ENCODE data around the gene EXD3. TPM values are rescaled to one million over a fixed set of nuclear protein-coding genes. Genes with fewer than 3 reads are reported as not detected.

EXD3 gene
- total and polyA plus RNA-seq, 9 of the 15 experiments (the other 6 are each of a cell fraction or from before 2014, with no cell fraction given), result 0.29 to 12.5 (median 3.9) TPM

GRCh38 chr9:137308057-137308619, 114.8 kb downstream of the EXD3 start (continued):
- TF ChIP-seq, protein P1, sequence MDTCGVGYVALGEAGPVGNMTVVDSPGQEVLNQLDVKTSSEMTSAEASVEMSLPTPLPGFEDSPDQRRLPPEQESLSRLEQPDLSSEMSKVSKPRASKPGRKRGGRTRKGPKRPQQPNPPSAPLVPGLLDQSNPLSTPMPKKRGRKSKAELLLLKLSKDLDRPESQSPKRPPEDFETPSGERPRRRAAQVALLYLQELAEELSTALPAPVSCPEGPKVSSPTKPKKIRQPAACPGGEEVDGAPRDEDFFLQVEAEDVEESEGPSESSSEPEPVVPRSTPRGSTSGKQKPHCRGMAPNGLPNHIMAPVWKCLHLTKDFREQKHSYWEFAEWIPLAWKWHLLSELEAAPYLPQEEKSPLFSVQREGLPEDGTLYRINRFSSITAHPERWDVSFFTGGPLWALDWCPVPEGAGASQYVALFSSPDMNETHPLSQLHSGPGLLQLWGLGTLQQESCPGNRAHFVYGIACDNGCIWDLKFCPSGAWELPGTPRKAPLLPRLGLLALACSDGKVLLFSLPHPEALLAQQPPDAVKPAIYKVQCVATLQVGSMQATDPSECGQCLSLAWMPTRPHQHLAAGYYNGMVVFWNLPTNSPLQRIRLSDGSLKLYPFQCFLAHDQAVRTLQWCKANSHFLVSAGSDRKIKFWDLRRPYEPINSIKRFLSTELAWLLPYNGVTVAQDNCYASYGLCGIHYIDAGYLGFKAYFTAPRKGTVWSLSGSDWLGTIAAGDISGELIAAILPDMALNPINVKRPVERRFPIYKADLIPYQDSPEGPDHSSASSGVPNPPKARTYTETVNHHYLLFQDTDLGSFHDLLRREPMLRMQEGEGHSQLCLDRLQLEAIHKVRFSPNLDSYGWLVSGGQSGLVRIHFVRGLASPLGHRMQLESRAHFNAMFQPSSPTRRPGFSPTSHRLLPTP (IDR thresholded peaks at IDR 0.05; ENCODE audit: borderline replicate concordance, extremely low read depth, insufficient read length), result no peak
- TF ChIP-seq ZNF263 (CRISPR knock-in tag; IDR thresholded peaks at IDR 0.05; ENCODE audit: borderline replicate concordance), result peak; percentile 78
- TF ChIP-seq SRSF9 (IDR thresholded peaks at IDR 0.05; ENCODE audit: borderline replicate concordance, low read depth, low read length), result no peak

DNA sequence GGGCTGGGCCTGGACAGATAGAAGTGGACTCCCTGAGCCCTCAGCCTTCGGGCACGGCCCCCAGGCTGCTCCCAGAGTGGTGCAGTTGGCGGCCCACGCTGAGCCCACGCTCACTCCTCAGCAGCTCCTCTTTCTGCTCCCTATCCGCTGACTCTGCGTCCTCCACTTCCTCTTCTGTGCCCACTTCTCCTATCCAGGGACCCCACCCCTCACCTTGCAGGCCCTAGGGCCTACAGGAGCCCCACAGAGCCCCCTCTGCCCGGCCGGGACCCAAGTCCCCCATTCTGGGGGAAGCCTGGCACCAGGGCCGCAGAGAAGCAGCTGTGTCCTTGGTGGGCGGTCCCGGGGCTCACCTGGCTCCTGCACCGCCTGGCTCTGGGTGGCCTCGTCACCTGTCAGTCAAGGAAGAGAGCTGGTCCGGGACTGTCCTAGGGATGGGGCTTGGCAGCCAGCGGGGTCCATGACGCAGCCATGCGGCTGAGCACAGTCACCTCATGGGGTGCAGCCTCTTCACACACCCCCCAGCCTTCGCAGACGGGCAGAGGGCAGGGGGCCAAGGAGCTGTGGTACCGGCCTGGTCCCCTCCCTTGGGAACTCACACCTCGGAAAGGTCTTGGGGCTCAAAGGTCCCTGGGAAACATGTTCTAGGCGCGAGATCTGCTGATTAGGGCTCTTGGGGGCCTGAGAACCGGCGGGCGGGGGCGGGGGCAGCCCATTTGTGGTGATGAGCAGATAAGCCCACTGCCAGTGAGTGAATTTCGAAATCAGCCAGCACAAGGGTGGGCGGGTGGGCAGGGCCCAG, 115.5 kb downstream of the EXD3 start:
- ATAC-seq, result no peak
- Histone ChIP-seq H3K79me2 (ENCODE audit: control insufficient read depth, insufficient read depth, low read length) (no peaks in the 10 kb centered on the region; the same call in 2 of the 3 replicates), H3K9ac (ENCODE audit: insufficient read depth in 1 of 2, low read depth in 2 of 2, low read length in 2 of 2) (peak overlapping the region in 1 of 2 experiments; percentile 78; a peak in 1 of 4 replicates), H3K4me2 (ENCODE audit: insufficient read depth, low read length) (peak overlapping the region; percentile 14; the same call in 1 of the 2 replicates), H3K9me3 (replicated peaks; ENCODE audit: control insufficient read depth, insufficient read depth, low read depth, low read length) (no peaks in the 10 kb centered on the region), H2AFZ (ENCODE audit: low read depth, low read length) (0 out of 2 replicates have a peak overlapping the region, but pooled peaks have one; percentile 48), H3K27ac (ENCODE audit: extremely low read depth, low read depth, low read length) (no peak overlapping the region), H3K4me1 (replicated peaks in 1 of 2; ENCODE audit: control insufficient read depth in 2 of 2, insufficient read depth in 2 of 2, low read length in 2 of 2) (peaks cover 26 to 96% of the 10 kb centered on the region in 2 experiments), H3K36me3 (ENCODE audit: control insufficient read depth, insufficient read depth, low read length) (no peaks in the 10 kb centered on the region), H3K4me3 (no peak overlapping the region), H3K27me3 (ENCODE audit: control insufficient read depth in 2 of 2, insufficient read depth in 2 of 2, low read length in 2 of 2) (no peaks in the 10 kb centered on the region), H3K9me1 (ENCODE audit: control insufficient read depth, insufficient read depth, low read length) (peaks cover 7% of the 10 kb centered on the region), H4K20me1 (replicated peaks; ENCODE audit: control insufficient read depth, insufficient read depth, low read length) (peaks cover 8% of the 10 kb centered on the region; the same call in 1 of the 2 replicates)
- BruUV-seq (replicated peaks), result no TSS peak
- in situ Hi-C loops (cut with MboI), result no loop called here
- DNase-seq (ENCODE audit: extremely low read depth in 1 of 4, low spot score in 3 of 4), result peak in 2 of 4 experiments; percentile 23 to 44
- POLR2A ChIA-PET, result interaction anchor here (0.6 to 0.8 kb wide), 5 partner anchors 10 to 125 kb away, joined by 3 to 5 read pairs (median 4); no protein-coding TSS in a partner anchor
- intact Hi-C loops (cut with micrococcal nuclease), result loop anchor here (10.0 kb wide), 1 partner anchor 117 kb away; the partner anchor contains the start of genes EXD3 and NOXA1
- no peak for FAIRE-seq
- CTCF ChIA-PET (ENCODE audit: low intra/inter-chr PET ratio), result no interaction called here
- 35% methylated on average over 21 of the region's 30 CpGs for WGBS (ENCODE audit: insufficient coverage, low coverage, missing lambda C conversion rate)
- TF ChIP-seq MYC (IDR thresholded peaks at IDR 0.05; ENCODE audit: low read depth, low read length), result peak; percentile 26; the same call in 1 of the 2 replicates
- TF ChIP-seq MYC (CRISPR knock-in tag; IDR thresholded peaks at IDR 0.05; ENCODE audit: borderline replicate concordance, low read depth), result no peak
- TF ChIP-seq RBBP5 (IDR thresholded peaks at IDR 0.05; ENCODE audit: borderline replicate concordance, insufficient read depth, low read length, poor library complexity, severe bottlenecking), result peak; percentile 30
- peak; percentile 14; the same call in 1 of the 2 replicates for TF ChIP-seq POLR2G (IDR thresholded peaks at IDR 0.05; ENCODE audit: low read depth, low read length)
- TF ChIP-seq, protein P2, sequence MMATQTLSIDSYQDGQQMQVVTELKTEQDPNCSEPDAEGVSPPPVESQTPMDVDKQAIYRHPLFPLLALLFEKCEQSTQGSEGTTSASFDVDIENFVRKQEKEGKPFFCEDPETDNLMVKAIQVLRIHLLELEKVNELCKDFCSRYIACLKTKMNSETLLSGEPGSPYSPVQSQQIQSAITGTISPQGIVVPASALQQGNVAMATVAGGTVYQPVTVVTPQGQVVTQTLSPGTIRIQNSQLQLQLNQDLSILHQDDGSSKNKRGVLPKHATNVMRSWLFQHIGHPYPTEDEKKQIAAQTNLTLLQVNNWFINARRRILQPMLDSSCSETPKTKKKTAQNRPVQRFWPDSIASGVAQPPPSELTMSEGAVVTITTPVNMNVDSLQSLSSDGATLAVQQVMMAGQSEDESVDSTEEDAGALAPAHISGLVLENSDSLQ (IDR thresholded peaks at IDR 0.05), result peak; percentile 89
- TF ChIP-seq HMGN3 (IDR thresholded peaks at IDR 0.05; ENCODE audit: borderline replicate concordance, extremely low read depth, insufficient read length, low read depth, low read length), result peak; percentile 10
- TF ChIP-seq FOXM1 (IDR thresholded peaks at IDR 0.05; ENCODE audit: low read depth), result no peak
- TF ChIP-seq FOXM1 (CRISPR knock-in tag; IDR thresholded peaks at IDR 0.05; ENCODE audit: low read depth), result no peak
- 0 out of 2 replicates have a peak, but pooled peaks have one; percentile 37 for TF ChIP-seq EGR1 (conservative IDR thresholded peaks at IDR 0.05)
